Astrocyte of the cerebellum (primary cell): Measurements from ENCODE around the gene NUFIP1.
"Not testable (repeated sequence)": the region's sequence is repeated elsewhere in the genome, so short reads cannot be mapped to it uniquely, and the experiment has no call there.

Source experiments
- DNase-seq: peaks from one replicate; pipeline ENCODE4 v3.0.0-alpha.2; 2011; ENCODE audit warnings: low read depth
- H3K4me3 ChIP-seq: 2 replicates; pipeline ENCODE4 v1.5.1; 2011; ENCODE audit warnings: mild to moderate bottlenecking, low read depth, low read length, moderate library complexity
- in situ Hi-C: cut with HindIII; loops from 2 replicates; pipeline ENCODE4 v1.10.0; 2017; ENCODE audit warnings: low sequenced_read_pairs
- TF ChIP-seq, protein P1 (sequence below): IDR thresholded peaks from 2 replicates; pipeline ENCODE4 v1.5.1; 2012; ENCODE audit warnings: low read length, low read depth, moderate library complexity, mild to moderate bottlenecking; ENCODE audit errors: missing control alignments

The NUFIP1 gene

DNA sequence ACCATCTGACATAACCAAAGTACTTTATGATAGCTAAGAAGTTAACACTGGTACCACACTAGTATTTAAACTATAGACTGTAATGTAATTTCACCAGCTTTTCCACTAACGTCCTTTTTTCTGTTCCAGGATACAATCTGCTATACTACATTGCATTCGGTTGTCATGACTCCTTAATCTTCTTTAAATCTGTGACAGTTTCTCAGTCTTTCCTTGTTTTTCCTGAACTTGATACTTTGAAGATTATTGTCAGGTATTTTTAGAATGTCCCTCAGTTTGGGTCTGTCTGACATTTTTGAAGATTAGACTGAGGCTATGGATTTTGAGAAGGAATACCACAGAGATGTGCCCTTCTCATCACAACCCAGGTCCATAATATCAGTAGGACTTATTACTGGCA, 36.6 kb downstream of the NUFIP1 start:
- TF ChIP-seq, protein P1, sequence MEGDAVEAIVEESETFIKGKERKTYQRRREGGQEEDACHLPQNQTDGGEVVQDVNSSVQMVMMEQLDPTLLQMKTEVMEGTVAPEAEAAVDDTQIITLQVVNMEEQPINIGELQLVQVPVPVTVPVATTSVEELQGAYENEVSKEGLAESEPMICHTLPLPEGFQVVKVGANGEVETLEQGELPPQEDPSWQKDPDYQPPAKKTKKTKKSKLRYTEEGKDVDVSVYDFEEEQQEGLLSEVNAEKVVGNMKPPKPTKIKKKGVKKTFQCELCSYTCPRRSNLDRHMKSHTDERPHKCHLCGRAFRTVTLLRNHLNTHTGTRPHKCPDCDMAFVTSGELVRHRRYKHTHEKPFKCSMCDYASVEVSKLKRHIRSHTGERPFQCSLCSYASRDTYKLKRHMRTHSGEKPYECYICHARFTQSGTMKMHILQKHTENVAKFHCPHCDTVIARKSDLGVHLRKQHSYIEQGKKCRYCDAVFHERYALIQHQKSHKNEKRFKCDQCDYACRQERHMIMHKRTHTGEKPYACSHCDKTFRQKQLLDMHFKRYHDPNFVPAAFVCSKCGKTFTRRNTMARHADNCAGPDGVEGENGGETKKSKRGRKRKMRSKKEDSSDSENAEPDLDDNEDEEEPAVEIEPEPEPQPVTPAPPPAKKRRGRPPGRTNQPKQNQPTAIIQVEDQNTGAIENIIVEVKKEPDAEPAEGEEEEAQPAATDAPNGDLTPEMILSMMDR: no peak
- H3K4me3 ChIP-seq: no peak overlapping the region
- in situ Hi-C loops: loop anchor here (25.0 kb wide), 1 partner anchor 1040 kb away; no protein-coding TSS in a partner anchor
- DNase-seq: no peak

DNA sequence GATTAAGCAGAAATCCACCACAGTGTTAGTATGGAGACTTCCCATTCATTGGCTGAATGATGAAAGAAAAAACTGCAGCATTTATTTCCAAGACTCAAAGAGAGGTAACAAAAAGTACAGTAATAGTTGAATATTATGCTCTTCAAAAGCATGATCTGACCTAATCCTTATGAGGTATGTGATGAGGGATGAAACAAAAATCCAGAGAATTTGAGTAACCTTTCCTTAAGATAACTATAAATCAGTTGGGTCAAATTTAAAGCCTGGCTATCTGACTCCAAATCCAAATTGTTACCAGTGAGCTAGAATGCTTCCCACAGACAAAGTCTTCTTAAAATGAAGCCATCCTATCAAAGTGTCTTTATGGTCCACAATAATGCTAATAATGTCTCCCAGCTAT, 38.1 kb downstream of the NUFIP1 start:
- TF ChIP-seq, protein P1: no peak
- no peak overlapping the region for H3K4me3 ChIP-seq
- in situ Hi-C loops: loop anchor here (25.0 kb wide), 1 partner anchor 1039 kb away; no protein-coding TSS in a partner anchor
- DNase-seq: no peak

DNA sequence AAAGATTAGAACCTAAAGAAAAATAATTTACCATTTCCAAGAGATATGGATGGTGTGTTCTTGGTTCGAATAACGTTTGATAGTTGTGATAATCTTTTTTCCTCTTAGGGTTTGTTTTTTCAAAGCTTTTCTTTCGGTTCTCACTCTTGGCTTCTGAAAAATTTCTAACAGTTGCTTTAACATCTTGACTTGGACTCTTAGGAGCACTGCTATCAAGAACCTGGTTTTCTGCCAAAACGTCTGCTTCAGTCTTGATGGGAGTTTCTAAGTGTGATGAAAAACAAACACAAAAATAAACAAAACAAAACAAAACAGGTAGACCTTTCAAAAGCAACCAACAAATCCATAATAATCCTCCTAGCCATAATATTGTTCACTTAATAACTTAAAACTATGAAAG, 45.9 kb downstream of the NUFIP1 start:
- in situ Hi-C loops, H3K4me3 ChIP-seq, DNase-seq: not testable (repeated sequence)

GRCh38 chr13:44938854-44939253, 50.4 kb downstream of the NUFIP1 start:
- in situ Hi-C loops: no loop called here
- TF ChIP-seq, protein P1: no peak
- no peak for DNase-seq
- no peak overlapping the region for H3K4me3 ChIP-seq

GRCh38 chr13:44936246-44936645, 53.0 kb downstream of the NUFIP1 start:
- TF ChIP-seq, protein P1: no peak
- DNase-seq: no peak
- H3K4me3 ChIP-seq: no peak overlapping the region
- in situ Hi-C loops: no loop called here

DNA sequence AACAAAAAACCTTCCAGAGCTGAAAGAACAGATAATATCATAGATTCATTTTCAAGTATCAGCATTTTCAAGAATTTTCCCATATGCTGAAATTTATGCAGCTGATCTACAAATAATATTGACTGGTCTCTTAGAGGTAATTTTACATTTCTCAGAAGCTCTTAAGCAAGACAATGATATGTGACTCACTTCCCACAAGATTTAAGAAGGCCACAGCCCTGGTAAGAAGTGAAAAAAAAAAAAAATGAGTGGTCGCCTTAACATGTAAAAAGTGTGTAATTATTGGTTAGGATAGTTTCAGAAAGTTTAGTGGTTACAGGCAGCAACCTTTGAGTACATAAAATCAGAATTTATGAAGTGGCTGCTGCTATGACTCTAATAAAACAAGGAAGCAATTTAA, 54.5 kb downstream of the NUFIP1 start:
- TF ChIP-seq, protein P1: no peak
- no peak overlapping the region for H3K4me3 ChIP-seq
- in situ Hi-C loops: no loop called here
- no peak for DNase-seq

GRCh38 chr13:44932850-44933251, 56.4 kb downstream of the NUFIP1 start:
- DNase-seq: no peak

More at GRCh38 chr13:44932850-44933251, 56.4 kb downstream of the NUFIP1 start:
- in situ Hi-C loops: no loop called here
- TF ChIP-seq, protein P1: no peak
- no peak overlapping the region for H3K4me3 ChIP-seq
